ENCODE data around the gene COL13A1.

The COL13A1 gene

DNA sequence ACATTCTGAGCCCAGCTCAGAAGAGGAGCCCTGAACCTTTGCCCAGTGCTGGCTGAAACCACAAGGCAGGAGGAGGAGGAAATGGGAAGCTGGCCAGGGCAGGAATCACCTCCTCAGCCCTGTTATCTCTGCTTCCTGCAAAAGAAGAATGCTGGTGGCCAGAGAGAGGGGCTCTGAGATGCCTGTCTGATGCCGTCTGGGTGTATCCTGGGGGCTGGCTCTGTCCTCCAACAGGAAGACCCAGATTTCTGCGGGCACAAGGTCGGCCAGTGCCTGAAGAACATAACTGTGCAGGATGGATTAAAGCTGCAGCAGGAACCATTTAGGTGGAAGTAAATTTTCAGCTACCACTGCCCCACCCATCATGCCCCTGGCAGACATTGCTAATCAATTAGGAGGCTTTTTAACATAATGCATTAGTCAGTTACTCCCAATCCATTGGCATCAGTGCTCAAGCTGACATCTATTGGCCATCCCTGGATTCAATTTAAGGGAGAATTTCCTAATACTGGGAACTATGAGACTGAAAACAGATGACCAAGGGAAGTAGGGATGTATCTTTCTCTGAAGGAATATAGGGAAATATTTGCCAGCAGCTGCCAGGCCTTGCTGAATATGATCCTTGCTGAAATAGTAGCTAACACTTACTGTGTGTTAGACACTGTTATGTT, 67.7 kb downstream of the COL13A1 start:
- FAIRE-seq: no peak

DNA sequence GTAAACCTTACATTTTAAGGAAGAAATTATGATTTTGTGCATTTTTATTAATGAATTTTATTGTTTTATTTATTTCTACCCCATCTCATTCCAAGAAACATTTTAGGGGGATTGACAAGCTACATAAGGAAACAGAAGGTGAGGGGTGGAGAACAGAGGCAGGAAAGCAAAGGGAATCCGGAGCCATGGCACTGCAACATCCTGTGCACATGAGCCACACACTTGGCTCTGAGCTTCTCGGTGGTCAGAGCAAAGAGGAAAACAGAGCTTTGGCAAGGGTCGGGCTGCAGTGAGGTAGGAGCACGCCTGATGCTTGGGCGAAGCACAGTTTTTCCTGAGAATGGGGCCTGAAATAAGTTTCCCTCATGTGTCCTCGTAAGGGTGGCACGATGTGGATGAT, 68.9 kb downstream of the COL13A1 start:
- FAIRE-seq: no peak

GRCh38 chr10:69871074-69871473, 69.4 kb downstream of the COL13A1 start:
- no peak for FAIRE-seq

- no peak for FAIRE-seq
Measured at GRCh38 chr10:69872323-69872722, 70.6 kb downstream of the COL13A1 start.

DNA sequence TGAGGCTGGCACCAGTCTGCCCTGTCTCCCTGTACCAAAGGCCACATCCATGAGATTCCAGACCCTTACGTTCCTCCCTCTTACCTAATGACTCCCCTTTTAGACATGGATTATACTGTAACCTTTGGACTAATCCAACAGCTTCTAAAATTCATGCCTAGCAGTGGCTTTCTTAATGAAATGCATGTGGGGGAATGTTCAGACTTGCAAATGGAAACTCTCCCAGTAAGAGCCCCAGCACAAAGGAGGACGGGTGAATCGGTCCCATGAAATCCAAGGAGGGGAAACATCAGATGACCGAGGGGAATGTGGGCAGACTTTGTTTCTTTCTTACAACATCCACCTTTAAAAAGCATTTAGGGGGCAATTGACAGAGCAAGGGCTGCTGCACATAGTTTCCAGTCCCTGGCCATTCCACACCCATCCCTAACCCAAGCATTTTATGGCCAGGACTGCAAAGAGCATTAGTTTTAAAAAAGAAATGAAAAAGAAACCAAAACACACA, 71.5 kb downstream of the COL13A1 start:
- FAIRE-seq: no peak

GRCh38 chr10:69874449-69874848, 72.7 kb downstream of the COL13A1 start:
- no peak for FAIRE-seq

DNA sequence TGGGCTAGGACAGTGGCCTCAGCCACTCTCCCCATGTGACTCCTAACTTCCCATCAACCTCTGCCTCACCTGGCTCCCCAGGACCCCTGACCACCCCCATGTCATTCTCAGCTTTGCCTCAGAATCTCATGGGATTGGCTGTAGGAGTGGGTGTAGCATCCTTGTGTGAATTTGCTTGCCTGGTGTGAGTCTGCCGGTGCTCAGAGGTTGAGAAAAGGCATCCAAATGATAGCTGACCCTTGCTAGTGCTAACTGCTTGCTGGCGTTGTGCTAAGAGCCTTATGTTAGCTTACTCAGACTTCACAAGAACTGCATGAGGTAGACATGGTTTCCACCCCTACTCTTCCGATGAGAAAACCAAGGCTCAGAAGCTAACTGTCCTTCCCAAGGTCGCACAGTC, 74.2 kb downstream of the COL13A1 start:
- no peak for FAIRE-seq

DNA sequence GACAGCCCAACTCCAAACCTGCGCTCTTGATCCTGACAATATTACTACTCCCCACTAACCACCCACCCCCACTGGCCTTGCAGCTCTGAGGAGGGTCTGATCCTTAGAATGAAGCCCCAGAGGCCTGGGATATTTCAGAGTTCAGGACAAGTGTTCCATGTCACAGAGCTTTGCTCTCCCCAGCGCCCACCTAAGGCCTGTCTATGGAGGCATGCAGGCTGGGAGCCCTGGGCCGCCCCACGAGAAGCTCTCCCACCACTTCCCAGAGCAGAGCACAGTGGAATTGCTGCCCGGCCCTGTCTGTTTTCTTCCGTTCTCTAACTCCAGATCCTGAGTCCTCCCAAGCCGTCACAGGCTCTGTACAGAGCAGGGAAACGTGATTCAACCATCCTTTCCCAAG, 74.6 kb downstream of the COL13A1 start:
- FAIRE-seq: no peak

- FAIRE-seq: no peak
Measured at GRCh38 chr10:69876931-69877330, 75.2 kb downstream of the COL13A1 start.

DNA sequence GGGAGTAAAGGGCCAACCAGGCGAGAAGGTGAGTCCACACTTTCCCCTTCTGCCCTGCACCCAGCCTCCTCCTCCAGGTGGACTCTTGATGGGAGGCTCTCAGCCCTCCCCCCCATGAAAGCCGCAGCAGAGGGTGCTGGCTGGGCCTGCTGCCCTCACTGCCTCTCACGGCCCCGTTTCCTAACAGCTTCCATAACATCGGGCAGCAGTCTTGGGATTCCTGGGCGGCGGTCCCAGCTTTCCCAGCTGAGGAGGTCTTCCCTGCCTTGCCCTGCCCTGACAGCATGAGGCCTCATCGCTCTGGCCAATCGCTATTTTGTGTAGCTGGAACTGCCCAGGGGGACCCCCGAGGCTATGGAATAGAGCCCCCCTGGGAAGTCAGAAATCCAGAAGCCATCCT, 76.3 kb downstream of the COL13A1 start:
- no peak for FAIRE-seq

- FAIRE-seq: no peak
Measured at GRCh38 chr10:69878951-69879350, 77.2 kb downstream of the COL13A1 start.

- FAIRE-seq: no peak
Measured at GRCh38 chr10:69879634-69880257, 78.0 kb downstream of the COL13A1 start.

GRCh38 chr10:69880301-69881081, 78.8 kb downstream of the COL13A1 start:
- FAIRE-seq: no peak

- FAIRE-seq: no peak
Measured at GRCh38 chr10:69881202-69881601, 79.5 kb downstream of the COL13A1 start.

DNA sequence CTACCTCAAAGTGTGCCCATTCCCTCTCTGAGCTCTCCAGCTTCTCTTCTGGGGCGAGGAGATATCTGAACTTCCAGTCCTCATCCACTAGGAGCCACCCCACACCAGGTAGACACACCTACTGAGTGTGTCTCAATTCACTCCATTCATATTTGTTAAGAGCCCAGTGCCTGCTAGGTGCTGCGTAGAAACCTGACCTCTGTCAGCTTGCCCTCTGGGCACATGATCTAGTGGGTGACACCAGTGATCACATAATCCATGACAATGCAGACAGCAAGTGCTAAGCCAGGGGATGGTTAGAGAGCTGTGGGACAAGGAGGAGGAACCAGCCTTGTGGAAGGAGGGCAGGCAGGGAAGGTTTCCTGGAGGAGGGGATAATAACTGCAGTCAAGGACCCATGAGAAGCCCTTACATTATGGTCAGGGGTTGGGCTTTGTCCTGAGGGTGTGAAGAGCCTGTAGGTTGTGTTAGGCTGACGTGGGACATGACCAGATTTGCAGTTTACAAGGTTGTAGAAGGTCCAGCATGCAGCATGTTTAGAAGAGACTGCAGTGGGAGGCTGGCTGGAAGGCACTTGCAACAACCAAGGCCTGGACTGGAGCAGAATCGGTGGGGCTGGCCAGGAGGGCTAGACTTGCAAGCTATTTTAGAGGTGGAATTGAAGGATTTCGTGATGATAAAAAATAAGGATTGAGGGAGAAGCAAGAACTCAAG, 81.8 kb downstream of the COL13A1 start:
- FAIRE-seq: no peak

DNA sequence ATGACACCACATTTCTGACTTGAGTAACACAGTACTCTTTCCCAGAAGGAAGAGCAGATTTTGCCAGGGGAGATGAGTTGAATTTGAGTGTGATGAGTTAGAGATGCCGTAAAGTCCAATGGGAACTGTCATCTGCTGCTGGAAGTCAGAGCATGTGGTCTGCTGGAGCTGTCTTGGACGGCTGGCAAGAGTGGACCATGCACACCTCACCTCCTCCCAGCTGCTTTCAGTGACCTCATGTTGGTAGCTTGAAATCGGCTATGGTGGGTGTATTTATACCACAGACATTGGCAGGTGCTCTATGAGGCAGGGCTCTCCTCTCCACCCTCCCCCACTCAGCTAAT, 82.3 kb downstream of the COL13A1 start:
- no peak for FAIRE-seq

GRCh38 chr10:69884686-69885085, 83.0 kb downstream of the COL13A1 start:
- no peak for FAIRE-seq

GRCh38 chr10:69885379-69886013, 83.8 kb downstream of the COL13A1 start:
- FAIRE-seq: no peak

- FAIRE-seq: no peak
Measured at GRCh38 chr10:69888882-69889584, 87.3 kb downstream of the COL13A1 start.

- no peak for FAIRE-seq
Measured at GRCh38 chr10:69890065-69890847, 88.5 kb downstream of the COL13A1 start.

GRCh38 chr10:69891057-69891617, 89.4 kb downstream of the COL13A1 start:
- no peak for FAIRE-seq

All from A204.1 (cell line).